OCI-LY1 (cell line): Measurements from ENCODE around the gene IRF7.

Experiments
- EZH2 ChIP-seq: fragments of 200-600 bp; sonication (generic), shearing (Covaris generic); IDR thresholded peaks from 2 replicates; pipeline ENCODE4 v1.8.0; 2017; ENCODE audit warnings: borderline replicate concordance, mixed run types, mild to moderate bottlenecking, antibody characterized with exemption, low read length, moderate library complexity, mixed read lengths
- TF ChIP-seq, protein P1 (sequence below): fragments of 200-600 bp; sonication (generic), shearing (Covaris generic); IDR thresholded peaks from 2 replicates; pipeline ENCODE4 v1.5.1; 2017; ENCODE audit warnings: mild to moderate bottlenecking, antibody characterized with exemption, low read length, moderate library complexity, mixed read lengths

DNA sequence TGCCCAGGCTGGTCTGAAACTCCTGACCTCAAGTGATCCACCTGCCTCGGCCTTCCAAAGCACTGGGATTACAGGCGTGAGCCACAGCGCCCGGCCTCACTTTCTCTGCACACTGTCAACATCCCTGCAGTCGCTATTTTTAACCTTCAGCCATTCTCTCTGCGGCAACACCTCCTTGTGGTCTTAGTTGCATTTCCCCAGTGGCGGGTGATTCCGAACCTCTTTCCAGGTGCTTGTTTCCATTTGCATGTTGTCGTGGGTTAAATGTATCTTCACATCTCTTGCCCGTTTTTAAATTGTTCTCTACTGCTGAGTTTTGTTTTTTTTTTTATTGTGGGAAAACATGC, 13.5 kb upstream of the IRF7 start:
- TF ChIP-seq, protein P1, sequence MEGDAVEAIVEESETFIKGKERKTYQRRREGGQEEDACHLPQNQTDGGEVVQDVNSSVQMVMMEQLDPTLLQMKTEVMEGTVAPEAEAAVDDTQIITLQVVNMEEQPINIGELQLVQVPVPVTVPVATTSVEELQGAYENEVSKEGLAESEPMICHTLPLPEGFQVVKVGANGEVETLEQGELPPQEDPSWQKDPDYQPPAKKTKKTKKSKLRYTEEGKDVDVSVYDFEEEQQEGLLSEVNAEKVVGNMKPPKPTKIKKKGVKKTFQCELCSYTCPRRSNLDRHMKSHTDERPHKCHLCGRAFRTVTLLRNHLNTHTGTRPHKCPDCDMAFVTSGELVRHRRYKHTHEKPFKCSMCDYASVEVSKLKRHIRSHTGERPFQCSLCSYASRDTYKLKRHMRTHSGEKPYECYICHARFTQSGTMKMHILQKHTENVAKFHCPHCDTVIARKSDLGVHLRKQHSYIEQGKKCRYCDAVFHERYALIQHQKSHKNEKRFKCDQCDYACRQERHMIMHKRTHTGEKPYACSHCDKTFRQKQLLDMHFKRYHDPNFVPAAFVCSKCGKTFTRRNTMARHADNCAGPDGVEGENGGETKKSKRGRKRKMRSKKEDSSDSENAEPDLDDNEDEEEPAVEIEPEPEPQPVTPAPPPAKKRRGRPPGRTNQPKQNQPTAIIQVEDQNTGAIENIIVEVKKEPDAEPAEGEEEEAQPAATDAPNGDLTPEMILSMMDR = no peak
- TF ChIP-seq EZH2 = no peak
